Epithelial cell of prostate (primary cell): Measurements from ENCODE around the gene VIT.
A peak's percentile ranks its signal among the peaks of the same experiment; 100 is the strongest.

Source experiments
- DNase-seq: peaks from one replicate; pipeline ENCODE4 v3.0.0-alpha.2; 2011; ENCODE audit warnings: low read depth, low spot score
- H3K27ac ChIP-seq: fragments of 450-650 bp; 2 replicates; pipeline ENCODE4 v1.5.1; 2017; ENCODE audit warnings: mild to moderate bottlenecking

Gene VIT, protein sequence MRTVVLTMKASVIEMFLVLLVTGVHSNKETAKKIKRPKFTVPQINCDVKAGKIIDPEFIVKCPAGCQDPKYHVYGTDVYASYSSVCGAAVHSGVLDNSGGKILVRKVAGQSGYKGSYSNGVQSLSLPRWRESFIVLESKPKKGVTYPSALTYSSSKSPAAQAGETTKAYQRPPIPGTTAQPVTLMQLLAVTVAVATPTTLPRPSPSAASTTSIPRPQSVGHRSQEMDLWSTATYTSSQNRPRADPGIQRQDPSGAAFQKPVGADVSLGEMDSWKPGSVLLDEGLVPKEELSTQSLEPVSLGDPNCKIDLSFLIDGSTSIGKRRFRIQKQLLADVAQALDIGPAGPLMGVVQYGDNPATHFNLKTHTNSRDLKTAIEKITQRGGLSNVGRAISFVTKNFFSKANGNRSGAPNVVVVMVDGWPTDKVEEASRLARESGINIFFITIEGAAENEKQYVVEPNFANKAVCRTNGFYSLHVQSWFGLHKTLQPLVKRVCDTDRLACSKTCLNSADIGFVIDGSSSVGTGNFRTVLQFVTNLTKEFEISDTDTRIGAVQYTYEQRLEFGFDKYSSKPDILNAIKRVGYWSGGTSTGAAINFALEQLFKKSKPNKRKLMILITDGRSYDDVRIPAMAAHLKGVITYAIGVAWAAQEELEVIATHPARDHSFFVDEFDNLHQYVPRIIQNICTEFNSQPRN

DNA sequence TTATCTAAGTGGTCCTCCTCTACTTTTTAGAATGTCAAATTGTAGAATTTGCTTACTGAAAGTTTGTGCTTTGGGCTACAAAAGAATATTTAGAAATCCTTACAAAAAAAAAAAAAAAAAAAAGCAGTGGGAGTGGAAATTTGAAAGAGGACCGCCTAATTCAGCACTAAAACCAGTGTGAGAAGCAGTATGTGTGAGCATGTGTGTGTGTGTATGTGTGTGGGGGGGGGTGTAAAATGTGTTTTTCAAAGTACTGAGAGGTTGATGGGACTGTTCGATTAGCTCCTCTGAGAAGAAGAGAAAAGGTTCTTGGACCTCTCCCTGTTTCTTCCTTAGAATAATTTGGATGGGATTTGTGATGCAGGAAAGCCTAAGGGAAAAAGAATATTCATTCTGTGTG is at the start of gene VIT:
Gene VIT (plus strand): TSS at position 175 of the 400 bp plus-strand sequence. CDS start 19,664 bp downstream, outside the sequence.
- H3K27ac ChIP-seq: no peak within 1 kb of the TSS
- DNase-seq: no peak

DNA sequence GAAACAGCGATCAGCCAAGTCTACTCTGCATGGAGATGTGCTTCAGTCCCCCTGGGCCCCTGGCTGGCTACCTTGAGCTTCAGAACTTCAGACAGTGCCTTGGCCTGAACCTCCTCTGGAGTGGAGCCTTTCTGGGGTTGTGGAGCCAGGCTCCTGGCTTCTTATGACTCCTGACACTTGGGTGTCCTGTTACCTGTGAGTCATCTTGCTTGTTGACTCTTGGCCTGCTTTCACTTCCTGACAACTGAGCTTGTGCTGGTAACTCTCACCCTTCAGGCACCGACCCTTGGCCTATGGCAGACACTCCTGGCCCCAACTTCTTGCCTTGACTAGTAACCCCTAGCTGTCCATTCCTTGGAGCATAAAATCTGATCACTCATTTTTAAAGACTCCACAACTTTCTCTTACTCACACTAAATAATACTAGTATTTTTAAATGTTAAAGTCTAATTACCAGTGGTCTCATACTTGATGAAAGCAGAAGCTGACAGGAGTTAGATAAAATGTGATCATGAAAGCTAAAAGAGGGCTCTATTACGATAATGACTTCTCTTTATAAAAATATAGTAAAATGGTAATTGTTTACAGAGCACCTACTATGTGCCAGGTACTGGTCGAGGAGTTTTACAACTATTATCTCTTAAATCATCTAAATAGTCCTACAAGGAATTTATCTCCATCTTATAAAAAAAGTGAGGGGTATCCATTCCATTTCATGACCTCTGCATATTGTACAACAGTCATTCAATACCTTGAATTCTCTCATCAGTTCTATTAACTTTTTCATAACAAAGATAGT is 46.3 kb upstream of the VIT start:
- peak; percentile 65 for DNase-seq
- no peak overlapping the region for H3K27ac ChIP-seq

DNA sequence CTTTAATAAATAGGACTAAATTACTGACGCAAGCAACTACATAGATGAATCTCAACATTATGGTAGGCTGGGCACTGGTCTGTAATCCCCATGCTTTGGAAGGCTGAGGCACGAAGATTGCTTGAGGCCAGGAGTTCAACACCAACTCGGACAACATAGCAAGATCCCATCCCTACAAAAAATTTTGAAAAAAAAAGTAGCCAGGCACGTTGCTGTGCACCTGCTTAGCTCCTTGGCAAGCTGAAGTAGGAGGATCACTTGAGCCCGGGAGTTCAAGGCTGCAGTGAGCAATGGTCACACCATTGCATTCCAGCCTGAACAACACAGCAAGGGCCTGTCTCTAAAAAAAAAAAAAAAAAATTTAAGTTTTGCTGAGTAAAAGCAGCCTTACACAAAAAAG is 43.4 kb upstream of the VIT start:
- DNase-seq: no peak

DNA sequence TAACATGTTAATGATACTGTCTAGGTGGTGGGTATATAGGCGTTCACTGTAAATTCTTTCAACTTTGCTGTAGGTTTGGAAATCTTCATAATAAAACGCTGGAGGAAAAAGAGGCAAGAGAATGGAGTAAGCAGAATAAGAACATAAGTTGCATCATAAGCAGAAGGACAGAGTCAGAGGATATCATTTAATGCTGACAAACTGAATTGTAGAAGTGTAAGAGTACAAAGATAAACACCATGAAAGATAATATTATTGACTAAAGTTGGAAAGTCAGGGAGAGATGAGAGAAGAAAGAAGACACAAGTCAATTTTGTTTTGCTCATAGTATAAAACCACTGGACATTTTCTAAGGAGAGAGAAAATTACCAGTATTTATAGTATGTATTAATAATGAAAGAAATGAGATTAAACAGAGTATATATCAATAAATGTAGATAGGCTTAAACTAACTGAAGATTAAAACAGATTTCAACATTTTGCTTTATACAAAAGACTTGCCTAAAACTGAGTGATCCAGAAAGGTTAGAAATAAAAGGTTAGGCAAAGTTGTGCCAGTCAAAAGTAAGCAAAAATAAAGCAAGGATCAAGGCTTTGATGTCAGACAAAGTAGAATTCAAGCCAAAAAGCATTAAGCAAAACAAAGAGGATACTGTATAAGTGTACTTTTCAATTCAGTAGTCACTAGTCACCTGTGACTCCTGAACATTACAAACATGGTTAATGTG is 42.4 kb upstream of the VIT start:
- H3K27ac ChIP-seq: no peak overlapping the region
- DNase-seq: no peak

More for the DNA sequence above, 43.4 kb upstream of the VIT start:
- H3K27ac ChIP-seq: no peak overlapping the region

DNA sequence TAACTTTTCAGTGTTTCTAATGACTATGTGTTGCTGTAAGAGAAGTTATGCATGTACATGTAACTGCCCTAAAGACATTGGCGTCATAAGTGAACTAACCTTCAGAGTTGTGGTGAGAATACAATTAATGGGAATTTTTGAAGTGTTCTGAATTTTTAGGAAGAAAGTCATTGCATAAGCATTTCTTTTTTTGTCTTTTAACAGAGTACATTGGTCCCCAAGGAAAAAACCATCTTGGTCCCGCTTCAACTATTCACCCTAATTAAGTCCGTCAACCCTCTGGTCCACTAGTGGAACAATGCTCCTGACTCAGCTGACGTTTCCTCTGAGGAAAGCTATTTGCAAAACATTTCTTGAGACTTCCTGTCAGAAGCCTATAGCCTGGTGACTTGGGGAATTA is 41.1 kb upstream of the VIT start:
- no peak overlapping the region for H3K27ac ChIP-seq
- DNase-seq: no peak

DNA sequence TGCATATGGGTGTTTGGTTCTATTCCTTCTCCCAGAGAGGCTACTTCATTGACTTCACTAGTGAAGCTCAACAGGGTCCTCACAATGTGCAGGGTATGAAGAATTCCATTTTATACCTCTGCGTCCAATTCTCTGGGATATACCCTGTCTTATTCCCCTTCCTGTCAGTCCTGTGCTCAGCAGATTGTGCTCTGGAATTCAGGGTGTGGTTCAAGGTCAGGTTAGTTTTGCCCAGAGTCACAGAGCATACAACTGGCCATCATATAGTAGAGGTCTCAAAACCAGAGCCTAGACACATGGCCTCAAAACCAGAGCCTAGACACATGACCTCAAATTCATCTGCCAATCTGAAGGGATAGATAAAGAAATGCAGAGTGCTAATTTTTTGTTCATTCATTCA is 38.8 kb upstream of the VIT start:
- DNase-seq: no peak
- no peak overlapping the region for H3K27ac ChIP-seq

DNA sequence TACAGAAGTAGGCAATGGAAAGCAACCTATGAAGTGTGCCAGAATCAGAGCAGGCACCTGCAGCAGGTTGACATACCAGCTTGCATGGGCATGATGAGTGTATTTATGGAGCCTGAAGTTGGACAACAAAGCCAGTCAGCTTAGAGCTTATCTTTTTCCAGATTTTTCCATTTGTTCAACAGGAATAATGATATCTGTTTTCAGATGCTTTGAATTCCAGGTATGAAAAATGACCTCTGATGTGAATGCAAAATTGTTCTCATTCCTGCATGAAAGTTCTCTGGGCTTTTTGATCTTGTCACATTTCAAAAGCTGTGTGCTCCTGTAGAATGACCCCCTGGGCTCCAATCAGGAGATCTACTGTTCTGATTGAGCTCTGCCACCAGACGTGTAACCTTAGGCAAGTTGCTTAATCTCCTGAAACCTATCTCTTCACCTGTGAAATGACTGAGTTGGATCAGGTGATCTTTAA is 38.2 kb upstream of the VIT start:
- H3K27ac ChIP-seq: no peak overlapping the region
- DNase-seq: no peak

DNA sequence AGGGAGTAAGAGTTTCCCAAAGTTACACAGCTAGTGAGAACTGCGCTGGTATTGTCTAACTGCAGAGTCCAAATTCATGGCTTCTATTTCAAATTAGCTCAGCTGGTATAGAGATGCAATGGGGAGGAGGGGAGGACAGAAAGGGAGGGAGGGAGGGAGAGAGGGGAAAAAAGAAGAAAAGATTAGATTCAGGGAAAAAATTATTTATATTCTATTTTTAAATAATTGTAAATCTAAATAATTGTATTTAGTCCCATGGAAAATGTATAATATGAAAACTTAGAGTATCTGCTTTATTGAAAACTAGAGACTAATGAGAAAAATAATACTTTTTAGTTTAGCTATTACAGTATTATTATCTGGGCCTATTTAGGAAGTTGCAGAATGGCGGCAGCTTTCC is 37.3 kb upstream of the VIT start:
- no peak for DNase-seq
- H3K27ac ChIP-seq: no peak overlapping the region

DNA sequence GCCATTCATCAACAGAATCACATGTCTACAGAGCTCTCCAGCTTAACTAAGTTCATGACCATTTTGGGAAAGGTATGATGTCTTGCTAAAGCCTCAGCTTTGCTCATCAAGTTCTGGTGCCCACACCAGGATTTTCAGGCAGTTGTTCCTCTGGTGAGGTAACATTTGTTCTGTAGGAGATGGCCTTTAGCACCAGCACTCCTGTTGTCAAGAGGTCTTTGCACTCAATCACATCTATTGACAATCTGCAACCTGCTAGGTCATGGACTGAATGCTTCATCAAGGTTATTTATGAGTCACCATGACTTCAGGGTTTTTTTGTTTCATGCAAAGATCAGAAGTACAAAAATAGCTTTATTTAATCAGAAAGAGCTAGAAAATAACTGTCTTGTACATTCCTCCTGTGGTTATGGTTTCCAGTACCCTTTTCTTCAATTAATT is 36.6 kb upstream of the VIT start:
- no peak overlapping the region for H3K27ac ChIP-seq
- DNase-seq: no peak

DNA sequence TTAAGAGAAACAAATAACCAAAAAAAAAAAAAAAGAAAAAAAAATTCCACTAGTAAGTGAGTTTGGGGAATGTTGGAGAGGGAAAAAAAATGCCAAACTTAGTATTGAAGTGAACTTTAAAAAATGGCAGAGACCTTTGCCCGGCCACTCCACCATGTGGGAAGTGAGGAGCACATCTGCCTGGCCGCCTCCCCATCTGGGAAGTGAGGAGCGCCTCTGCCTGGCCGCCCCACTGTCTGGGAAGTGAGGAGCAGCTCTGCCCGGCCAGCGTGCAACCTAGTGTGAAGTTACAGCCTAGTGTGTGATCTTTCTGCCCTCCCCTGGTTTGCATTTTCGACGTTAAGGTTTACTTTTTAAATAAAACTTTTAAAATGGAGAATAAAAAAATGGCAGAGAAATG is 33.9 kb upstream of the VIT start:
- DNase-seq: no peak

DNA sequence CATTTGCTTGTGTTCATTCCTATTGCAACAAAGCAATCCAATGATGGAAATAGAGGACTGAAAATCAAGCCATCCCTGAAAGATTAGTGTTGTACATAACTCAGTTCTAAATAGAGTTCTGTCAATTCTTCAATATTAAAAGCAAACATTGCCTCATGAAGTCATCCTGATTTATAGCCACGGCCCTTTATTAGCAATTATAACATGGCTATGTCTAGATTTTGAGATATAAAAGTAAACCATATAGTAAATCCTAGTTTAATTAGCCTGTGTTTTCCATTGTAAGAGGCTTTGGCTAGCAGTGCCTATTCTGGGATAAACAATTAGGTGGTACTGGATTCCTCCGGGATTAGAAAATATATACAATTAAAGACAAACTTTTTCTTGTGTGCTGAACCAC is 33.2 kb upstream of the VIT start:
- H3K27ac ChIP-seq: no peak overlapping the region
- DNase-seq: no peak

More for the DNA sequence above, 33.9 kb upstream of the VIT start:
- H3K27ac ChIP-seq: no peak overlapping the region

DNA sequence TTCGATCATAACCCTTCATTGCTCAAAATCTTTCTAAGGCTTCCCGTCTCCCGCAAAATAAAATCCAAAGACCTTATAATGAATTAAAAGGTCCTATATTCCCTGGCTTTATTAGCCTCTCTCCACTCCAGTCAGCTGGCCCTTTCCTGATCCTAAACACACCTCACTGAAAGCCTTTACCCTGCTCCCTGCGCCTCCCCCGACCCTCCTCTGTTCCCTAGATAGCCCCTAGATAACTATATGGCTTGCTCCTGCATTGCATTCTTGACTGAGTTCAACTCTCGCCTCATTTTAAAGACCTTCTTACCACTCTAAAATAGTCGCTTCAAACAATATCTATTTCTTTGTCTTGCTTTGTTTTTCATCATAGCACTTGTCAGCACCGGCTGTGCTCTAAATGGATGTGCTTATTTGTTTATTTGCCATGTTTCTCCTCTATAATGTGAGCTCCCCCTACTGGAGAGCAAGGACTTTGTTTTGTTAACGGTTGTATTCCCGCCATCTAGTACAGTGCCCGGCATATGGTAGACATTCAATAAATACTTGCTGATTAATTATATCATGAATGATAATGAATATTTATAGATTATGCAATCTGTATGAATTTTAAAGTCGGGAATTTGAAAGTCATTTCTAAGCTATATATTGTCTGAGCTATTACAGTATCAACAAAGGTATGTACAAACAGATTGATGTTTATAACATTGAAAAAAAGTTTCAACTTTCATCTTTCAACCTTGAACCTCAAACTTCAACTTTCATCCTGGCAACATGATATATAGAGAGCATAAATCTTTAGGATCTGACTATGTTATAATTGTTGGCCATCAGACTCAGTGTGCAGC is 32.4 kb upstream of the VIT start:
- H3K27ac ChIP-seq: no peak overlapping the region
- DNase-seq: peak; percentile 14

DNA sequence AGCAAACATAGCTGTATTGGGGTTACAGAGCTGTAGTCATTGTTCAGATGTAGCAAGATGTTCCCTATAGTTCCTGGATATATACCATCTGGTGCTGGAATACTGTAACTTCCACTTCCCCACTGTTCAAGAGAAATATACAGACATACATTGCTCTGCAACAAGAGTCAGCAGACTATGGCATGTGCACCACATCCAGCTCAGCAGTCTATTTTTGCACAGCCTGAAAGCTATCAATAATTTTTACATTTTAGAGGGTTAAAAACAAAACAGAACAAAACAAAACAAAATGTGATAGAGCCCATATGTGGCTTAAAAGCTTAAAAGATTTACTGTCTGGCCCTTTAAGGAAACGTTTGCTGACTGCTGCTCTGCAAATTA is 31.8 kb upstream of the VIT start:
- DNase-seq: no peak
- no peak overlapping the region for H3K27ac ChIP-seq

DNA sequence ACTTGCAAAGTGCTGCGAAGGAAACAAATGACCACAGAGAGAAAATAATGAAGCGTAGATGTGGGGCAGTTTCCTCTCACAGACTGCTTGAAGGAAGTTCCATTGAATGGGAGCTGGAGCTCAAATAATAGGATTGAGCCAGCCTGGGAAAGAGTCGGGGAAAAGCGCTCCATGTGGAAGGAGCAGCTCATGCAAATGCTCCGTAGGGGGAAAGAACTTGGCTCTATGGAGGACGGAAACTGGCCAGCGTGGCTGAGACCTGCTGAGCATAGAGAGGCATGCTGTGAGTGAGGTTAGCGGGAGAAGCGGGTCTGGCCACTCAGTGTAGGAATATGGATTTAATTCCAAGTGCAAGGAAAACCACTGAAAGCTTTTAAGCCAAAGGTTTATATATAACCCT is 28.6 kb upstream of the VIT start:
- no peak overlapping the region for H3K27ac ChIP-seq
- no peak for DNase-seq

DNA sequence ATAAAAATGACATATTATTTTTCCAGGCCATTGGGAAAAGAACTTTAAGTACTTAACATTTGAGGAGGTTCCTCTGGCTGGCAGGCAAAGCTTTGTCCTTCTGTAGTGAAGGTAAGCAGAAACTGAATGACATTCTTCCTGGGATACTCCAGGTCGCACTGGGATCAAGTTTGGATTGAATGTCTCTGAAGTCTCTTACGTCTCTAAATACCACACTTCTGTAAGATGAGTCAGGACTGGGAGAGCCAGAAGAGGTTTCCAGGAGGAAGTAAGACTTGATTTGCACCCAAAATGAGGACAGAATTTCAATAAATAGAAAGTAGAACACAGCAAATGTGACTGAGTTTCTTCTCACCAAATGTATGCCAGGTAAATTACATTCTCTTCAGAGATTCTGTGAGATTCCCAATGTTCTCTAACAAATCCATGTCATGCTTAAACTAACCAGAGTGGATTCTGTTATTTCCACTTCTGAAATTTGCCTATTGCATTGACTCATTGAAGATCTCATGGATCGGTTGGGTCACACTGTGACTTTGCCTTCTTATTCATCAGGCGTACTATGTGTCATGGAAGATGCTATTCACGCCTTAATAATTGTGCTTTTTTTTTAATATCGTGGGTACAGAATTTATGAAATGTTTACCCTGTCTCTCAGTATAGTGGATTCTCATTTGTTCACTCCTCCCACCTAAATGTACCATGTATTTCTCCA is 25.5 kb upstream of the VIT start:
- H3K27ac ChIP-seq: no peak overlapping the region
- no peak for DNase-seq

DNA sequence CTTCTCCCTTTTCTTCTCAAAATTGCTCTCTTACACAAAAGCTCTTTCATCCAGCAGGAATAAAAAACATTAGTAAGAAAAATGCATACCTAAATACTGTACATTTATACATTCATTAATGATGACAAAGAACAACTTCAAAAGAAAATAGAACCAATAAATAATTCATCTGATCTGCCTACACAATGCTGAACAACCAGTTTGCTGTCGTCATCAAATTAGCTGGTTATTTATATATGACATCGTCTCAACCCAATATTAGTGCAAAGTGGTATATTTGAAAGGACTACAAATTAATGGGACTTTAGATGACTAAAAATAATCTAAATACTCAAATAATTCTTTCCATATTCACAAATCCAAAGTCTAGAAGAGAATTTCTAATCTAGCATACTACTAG is 24.8 kb upstream of the VIT start:
- DNase-seq: no peak
- H3K27ac ChIP-seq: no peak overlapping the region

DNA sequence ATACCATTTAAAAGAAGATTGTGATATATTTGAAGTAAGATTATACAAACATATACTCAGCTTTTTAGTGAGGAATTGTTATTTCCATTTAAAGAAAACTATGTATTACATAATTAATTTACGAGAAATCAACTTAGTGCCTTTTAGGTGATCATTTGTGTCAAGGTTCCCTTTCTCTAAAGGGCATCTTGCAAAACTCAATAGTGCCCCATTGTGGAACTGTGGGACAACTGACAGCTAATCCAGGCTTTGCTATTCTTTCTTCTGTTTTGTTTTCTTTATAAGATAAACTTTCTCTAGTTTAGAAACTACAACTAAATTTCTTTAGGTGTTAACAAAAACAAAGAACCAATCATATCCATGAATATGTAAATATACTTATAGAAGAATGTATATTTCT is 24.3 kb upstream of the VIT start:
- no peak for DNase-seq
- no peak overlapping the region for H3K27ac ChIP-seq

DNA sequence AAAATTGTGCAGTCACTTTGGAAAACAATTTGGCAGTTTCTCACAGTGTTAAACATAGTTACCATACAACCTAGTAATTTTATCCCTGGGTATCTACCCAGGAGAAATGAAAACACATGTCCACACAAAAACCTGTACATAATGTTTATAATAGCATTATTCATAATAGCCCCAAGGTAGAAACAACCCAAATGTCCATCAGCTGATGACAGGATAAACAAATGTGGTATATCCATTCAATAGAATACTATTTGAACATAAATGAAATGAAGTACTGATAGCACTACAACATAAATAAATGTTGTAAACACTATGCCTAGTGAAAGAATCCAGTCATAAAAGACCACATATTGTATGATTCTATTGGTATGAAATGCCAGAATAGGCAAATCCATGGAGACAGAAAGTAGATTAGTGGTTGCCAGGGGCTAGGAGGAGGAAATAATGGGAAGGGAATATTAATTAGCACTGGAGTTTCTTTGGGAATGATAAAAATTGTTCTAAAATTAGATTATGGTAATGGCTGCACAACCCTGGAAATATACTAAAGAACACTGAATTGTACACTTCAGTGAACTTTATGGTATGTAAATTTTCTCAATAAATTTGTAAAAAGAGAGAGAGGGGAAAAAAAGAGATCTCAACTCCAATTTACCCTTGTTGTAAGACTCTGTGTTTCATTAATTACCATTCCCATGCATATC is 20.8 kb upstream of the VIT start:
- DNase-seq: peak; percentile 18
- no peak overlapping the region for H3K27ac ChIP-seq
